Non-pigmented ciliary epithelial cell (primary cell): ENCODE data around the gene ZNF841.
A peak's percentile ranks its signal among the peaks of the same experiment; 100 is the strongest.
"Not testable (repeated sequence)": the region's sequence is repeated elsewhere in the genome, so short reads cannot be mapped to it uniquely, and the experiment has no call there.

Source experiments
- DNase-seq: peaks from one replicate; pipeline ENCODE4 v3.0.0-alpha.2; 2010; ENCODE audit warnings: low read depth

The ZNF841 gene

GRCh38 chr19:52066258-52066863 is 29.2 kb downstream of the ZNF841 start:
- DNase-seq = no peak

GRCh38 chr19:52065399-52065798 is 30.2 kb downstream of the ZNF841 start:
- DNase-seq = no peak

- not testable (repeated sequence) for DNase-seq
Observed at GRCh38 chr19:52056480-52056879, 39.1 kb downstream of the ZNF841 start.

- DNase-seq = not testable (repeated sequence)
Observed at GRCh38 chr19:52051736-52052135, 43.8 kb downstream of the ZNF841 start.

- DNase-seq = peak; percentile 60
Observed at GRCh38 chr19:52048555-52049501, 46.7 kb downstream of the ZNF841 start, which contains the start of gene ZNF432. TSS of gene ZNF432 (minus strand) at chr19:52048838. CDS start at chr19:52046868, 1,970 bp downstream.

- DNase-seq = no peak
Observed at GRCh38 chr19:52039169-52039568, 56.4 kb downstream of the ZNF841 start.

- no peak for DNase-seq
Observed at GRCh38 chr19:52034051-52034728, 61.4 kb downstream of the ZNF841 start.

GRCh38 chr19:52028780-52029123 is 66.8 kb downstream of the ZNF841 start:
- no peak for DNase-seq

- peak; percentile 44 for DNase-seq
Observed at GRCh38 chr19:52028027-52028779, 67.4 kb downstream of the ZNF841 start, which contains the start of gene ZNF614. TSS of gene ZNF614 (minus strand) at chr19:52028379. CDS start at chr19:52025745, 2,634 bp downstream.

GRCh38 chr19:52026255-52026990 is 69.1 kb downstream of the ZNF841 start:
- not testable (repeated sequence) for DNase-seq

GRCh38 chr19:52024478-52024877 is 71.1 kb downstream of the ZNF841 start:
- DNase-seq = not testable (repeated sequence)

GRCh38 chr19:52022193-52022592 is 73.4 kb downstream of the ZNF841 start:
- DNase-seq = no peak

GRCh38 chr19:52020506-52020905 is 75.1 kb downstream of the ZNF841 start:
- DNase-seq = no peak
